Limb (tissue), 2 donors: Measurements from ENCODE around the gene CDH12.

Source experiments
- DNase-seq, 2 donors: peaks; one replicate each; pipeline ENCODE4 v3.0.0-alpha.2; 2016; ENCODE audit errors: extremely low spot score in 2 of 2

The CDH12 gene

DNA sequence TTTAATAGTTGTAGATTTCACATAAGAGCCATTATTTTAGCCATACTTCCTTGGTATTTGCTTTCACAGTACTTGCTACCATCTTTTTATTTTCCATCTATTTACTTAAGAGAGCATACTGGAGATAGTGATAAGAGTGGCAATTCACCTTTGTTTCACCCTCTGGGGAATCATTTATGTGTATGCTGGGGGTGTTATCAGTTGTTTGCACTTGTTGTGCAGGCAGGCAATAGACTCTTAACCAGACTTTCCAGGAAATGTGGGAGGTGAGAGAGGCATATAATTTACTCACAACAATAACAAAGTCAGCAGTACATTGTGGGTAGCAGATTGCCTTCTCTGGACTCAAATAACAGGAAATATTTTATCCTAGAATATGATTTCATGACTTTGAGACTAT, 1018.3 kb downstream of the CDH12 start:
- DNase-seq: no peak

DNA sequence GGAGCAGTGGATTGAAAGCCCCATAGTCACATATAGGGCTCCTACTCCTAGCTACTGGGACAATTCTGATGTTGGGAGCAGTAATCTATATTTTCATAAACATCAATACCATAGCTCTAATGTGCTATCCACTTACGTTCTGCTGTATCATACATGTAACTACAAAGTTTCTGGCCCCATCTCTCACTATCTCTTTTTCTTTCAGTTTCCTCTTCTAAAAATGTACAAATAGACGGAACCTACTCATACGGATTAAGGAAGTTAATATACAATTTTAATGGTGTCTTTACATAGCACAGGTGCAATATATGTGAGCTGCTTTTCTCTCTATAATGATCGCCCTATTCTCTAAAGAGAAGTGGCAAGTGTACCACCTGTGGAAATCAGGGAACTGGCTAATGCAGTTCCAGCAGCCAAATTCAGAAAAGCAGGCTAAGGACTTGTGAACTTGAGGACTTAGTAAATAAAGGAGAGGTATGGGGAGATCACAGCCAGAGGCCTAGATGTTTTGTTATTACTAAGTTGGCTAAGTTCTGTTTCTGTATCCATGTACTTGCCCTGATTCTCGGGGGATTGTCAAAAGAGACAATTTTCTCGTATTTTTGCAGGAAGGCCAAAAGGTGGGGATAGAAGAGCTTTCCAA, 1021.9 kb downstream of the CDH12 start:
- DNase-seq: no peak

DNA sequence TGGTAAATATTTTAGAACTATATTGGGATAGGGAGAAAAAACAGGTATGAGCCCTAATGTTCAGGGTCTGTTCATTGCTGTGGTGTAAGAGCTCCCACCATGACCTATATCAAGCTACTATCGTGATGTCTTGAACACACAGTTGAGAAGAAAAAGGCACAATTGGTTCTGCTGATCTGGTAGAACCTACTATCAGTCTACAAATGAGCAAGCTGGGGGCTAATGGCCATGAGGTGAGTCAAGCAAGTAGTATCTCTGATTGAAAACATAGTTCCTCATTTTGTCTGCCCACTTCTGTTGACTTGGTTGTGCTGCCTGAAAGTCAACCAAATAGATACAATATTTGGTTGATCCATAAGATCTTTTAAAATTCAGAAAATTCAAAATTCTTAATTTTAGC, 1026.3 kb downstream of the CDH12 start:
- DNase-seq: no peak

DNA sequence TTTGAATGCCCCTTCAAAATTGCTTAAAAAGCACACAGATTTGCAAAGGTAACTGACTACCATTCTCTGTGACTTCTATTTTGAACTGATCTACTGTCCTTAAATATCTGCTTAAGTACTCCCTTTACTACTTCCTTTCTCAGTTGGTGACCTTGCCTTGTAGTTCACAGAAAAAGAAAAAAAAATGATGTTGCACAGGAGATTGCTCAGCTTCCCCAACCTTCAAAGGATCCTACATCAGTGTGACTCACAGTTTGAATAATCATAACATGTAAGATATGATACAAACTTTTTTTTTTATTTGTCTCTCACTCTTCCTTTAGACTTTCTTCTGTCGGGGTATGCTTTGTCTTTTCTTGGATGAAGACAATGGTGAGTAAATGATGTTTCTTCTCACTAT, 1029.6 kb downstream of the CDH12 start:
- DNase-seq: no peak

DNA sequence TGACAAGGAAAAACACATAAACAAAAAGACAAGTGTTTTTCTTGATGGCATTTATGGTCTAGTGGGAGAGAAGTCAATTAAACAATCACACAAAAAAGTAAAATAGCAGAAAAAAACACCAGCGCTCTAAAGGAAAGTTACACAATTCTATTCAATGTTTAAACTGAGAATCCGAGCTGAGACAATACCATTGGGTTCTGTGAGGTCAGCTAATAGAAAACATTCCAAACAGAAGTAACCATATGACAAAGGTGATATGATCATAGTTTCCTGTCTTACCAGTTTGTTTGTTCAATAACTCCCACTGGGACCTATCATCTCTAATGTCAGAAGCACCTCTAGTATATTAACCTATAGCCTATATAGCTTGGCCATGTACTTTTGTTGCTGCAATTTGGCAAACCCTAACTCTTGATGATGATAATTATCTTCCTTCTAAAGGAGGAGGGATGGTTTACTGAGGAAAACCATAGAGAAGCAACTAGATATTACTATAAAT, 1030.0 kb downstream of the CDH12 start:
- DNase-seq: no peak

DNA sequence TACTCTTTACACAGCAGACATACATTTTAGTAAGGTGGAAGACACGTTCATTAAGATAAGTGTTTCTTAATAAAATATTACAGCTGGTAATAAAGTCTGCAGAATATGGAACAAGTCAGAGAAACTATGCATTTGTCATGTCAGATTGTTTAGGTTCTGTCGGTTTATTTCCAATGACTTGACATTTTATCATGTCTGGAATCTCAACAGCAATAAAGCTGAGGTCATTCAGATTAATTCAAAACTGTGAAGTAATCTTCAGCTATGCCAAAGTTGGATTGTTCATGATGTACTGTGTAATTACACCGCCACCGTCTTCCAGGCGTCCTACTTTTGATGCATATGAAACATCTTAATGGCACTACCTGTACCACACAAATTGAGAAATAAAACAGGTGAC, 1032.6 kb downstream of the CDH12 start:
- DNase-seq: no peak

DNA sequence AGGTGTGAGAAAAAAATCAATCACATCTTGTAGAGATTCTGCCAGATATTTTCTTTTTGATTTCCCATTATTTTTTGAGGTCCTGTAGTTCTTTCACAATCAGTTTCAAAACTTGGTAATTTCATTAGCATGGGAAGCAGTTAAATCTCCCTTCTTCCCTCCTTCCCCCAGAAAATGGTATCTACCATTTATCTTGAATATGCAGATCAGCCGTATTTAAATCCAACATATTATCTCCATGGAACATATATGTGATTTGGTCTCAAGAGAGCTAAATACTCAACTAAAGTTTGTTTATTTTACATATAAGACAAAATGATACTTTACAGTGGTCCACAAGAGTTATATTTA, 1034.8 kb downstream of the CDH12 start:
- no peak for DNase-seq

DNA sequence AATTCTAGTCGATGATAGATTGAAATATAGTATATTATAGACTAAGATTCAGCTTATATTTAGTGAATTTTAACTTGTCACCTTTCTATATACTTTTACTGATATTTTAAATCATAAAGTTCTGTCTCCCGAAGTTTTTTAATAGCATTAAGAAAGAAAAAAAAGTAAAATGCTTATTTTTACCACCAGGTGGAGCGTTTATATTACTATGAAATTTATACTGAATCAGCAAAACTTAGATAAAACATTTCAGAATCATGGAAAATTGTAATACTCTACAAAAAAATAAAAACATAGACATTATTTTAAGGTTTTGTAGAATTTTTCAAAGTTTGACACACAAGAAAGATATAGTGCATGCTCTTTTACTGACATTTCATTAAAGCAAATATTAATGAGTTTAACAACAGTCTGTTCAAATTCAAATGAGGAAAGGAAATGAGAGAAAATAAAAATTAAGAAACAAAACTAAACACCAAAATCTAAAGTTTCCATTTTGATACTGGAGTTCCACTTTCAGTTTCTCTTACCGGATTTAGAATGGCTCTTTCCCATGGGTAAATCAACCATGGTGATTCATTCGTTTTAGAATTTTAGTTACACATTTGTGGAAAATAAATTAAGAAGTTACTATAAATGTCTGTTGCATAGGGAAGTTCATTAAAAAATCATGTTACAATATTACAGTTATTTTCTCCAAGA, 1035.3 kb downstream of the CDH12 start:
- peak in 1 of 2 donors; percentile 32 for DNase-seq

DNA sequence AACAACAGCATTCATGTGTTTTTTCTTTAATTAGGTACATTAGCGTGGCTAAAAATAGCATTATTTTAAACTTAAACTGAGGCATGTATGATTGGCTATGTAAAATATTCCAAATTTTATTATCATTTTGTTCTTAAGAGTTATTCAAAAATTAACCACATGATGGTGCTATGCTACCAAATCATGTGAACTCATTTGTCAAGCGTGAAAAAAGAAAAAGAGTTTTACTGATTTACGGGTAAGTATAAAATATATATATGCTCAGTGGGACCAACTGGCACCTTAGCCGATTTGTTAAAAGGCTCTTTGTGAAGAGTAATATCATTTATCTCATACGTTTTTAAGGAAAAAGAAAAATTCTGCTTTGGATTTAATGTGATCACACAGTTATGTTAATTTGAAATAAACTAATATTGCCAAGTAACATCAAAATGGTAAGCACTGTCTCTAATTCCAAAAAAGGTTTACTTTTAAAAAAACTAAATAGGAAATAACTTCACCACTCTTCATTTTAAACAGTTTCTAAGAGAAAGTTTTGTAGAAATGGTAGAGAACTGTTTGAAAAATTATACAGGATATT, 1042.3 kb downstream of the CDH12 start:
- DNase-seq: peak in 1 of 2 donors; percentile 30

DNA sequence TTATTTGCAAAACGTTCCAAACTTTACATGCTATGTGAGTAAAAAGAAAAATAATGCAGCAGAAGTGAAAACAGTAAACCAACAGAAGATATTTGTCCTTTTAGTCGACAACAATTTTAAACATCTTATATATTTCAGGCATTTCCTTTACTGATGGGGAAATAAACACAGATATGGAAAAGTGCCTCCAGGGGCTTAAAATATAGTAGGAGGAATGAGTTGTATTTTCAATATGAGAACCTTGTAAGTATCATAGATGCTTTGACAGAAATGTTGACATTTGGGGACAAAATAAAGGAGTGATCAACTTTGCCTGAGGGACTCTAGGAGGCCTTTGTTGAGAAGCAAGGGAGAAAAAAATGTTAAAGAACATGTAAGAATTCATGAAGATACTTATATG, 1043.5 kb downstream of the CDH12 start:
- DNase-seq: no peak

DNA sequence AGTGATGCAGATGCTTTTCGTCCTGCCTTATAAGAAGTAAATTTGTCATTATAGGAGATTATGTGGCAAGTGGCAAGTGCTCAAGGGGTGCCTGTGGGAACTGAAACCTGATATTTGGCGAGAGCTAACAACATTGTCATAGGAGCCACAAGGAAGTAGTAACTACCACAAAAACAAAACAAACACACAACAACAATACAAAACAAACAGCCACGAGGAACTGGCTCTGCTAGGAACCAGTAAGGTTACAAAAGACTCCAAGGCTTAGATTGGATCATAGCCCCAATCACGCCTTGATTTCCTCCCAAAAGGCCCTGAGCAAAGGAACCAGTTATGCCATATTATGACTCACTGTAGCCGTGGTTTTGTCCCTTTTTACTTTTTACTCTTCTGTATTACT, 1045.2 kb downstream of the CDH12 start:
- no peak for DNase-seq

DNA sequence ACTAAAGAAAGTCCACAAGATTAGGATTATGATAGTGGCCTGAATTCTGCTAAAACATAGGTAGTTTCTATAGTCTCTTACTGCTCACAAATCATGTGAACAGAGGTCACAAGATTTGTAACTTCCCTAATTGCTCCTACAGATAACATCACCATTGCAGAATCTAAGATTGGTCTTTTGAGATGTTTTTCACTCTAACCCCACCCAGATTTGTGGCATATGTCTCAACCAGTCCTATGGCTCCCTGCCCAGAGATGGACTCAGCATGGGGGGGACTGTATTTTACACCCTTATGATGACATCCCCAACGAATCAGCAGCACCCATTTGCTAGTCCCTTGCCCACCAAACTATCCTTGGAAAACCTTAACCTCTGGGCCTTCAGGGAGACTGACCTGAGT, 1046.2 kb downstream of the CDH12 start:
- no peak for DNase-seq

DNA sequence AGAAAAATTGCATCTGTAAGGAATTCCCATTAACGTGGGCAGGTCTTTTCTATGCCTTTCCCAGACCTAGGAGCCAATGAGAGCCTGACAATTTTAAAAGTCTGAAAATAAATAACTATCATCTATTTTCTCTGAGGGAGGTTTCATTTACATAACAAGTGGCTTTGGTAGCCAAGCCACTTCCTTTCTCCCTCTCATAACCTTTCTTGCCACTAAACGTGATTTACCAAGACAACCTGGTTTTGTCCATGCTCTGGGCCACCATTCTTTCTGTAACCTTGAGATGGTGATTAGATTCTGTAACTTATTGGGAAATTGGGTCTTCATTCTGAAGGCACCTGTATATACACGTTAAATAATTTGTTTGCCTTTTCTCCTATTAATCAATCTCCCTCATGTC, 1046.9 kb downstream of the CDH12 start:
- no peak for DNase-seq

DNA sequence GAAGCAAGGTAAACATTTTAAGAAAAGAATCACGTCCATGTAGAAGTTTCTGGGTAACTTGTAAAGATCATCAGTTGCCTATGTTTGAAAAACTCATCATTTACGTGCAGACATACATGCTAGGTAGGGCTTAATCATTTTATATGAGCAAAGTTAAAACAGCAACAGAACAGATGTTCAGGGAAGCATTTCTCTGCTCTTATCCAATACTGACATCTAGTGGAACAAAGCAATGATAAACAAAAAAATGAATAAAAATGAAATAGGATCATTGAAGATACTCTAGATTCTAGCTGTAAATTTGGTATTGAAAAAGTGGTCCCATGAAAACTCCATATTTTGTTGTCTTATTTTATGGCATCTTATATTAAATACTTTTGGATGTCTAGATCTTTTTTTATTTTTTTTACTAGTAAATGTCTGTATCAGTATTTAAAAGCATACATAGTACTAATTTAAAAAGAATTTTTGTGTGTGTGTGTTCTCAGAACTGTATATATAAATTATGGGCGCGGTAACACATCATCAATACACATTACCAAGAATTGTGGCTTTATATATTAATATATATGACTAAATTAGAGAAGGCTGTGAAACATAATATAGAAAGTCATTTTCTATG, 1050.2 kb downstream of the CDH12 start:
- peak in 1 of 2 donors; percentile 86 for DNase-seq

DNA sequence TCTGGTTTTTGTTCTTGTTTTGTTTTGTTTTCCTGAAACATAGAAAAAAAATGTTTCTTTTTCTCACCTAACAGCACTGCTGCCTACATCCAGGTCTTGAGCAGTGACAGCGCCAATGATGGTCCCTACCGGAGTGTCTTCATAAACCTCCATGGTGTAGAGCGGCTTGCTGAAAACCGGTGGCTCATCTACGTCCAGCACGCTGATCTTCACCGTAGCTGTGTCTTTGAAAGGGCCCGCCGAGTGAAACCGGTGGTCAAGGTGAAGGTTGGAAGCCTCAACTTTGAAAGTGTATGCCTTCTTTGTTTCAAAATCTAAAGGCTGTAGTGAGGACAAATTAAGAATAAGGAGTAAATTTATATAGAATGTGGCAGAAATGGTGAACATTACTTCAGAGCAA, 1051.0 kb downstream of the CDH12 start:
- DNase-seq: no peak

DNA sequence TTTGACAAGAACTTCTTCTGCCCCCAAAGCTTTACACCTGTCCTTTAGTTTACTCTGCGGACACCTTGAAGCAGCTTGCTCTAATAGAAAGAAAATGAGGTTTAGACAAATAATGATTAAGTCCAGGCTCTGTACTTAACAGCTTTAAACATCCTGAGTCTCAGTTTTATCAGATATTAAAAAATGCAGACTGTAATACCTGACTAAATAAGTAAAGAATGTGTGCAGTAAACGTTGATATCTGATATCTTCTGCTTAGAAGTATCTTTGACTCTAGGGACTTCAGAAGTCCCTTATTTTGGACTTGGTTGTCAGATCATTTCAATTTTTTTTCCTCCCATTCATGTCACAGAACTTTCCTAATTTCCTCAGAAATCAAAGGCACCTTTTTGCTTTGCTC, 1060.4 kb downstream of the CDH12 start:
- DNase-seq: no peak

DNA sequence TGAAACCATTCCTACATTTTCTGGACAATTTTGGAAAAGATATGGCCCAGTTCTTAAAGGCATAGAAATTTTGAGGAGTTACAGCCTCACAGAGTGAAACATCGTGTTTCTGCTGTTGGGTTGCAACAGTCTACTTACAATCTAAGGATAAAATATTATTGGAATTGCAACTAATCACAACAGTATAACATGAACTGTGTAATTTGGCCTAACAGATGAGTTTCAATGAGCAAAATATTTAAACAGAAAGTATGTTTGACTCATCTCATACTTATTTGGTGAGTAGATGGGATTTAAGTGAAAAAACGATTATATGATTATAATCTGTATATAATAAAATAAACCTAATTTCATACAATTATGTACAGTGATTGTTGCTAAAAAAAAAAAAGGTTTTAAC, 1061.8 kb downstream of the CDH12 start:
- DNase-seq: no peak

DNA sequence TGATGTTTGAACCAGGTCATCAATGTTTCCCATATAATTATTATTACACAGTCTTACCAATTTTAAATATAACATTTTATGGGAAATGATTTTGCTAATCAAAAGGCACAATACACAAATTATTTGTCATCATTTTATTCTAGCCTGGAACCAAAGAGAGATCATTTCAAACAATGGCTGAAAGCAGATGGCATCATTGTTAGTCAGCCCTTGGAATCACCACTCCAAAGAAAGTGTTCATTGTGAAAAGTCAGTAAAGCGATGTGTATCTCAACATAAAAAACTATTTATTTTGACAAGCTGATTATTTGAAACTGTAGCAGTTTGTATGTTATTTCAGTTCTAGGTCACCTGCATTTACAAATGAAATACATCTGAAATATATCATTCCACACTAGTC, 1068.7 kb downstream of the CDH12 start:
- DNase-seq: no peak

DNA sequence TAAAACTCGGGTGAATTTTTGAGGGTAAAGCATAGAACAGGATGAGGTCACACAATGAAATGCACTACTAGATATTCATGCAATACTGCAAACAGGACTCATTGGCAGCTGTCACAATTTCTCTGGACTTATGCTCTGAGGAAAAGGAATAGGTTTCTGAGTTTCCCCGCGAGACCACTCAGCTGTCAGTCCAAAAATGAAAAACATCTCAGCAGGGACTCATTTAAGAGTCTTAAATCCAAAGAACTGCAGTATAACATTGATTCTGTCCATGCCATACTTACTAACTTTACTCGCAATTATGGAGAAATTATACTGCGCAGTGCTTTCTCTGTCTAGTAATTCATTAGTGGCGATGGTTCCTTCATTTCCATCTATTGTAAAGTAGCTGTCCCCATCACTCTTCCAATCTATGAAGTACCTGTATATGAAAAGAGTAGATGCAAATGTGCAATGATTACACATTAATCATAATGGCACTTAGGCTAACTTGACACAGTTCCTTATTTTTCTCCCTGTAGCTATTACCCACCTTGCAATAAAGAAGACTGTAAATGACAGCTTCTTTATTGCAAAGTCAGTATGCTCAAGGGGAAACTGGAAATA, 1070.0 kb downstream of the CDH12 start:
- no peak for DNase-seq

DNA sequence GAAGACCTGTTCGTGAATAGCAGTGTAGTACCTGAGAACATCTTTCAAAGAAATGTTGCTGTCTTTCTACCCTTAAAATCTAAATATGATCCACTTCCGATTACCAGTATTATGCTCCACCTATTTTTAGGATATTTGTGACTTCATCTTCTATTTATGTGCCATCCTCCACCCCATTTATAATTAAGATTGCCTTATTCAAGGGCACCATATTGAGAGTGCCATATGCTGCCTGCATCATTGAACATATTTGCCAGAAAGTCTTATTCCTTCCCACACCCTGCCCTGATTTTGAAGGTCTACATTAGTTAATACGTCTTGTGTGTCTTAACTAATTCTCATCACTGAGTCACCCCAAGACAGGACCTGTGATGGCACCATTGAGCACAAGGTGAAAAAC, 1076.7 kb downstream of the CDH12 start:
- DNase-seq: no peak

DNA sequence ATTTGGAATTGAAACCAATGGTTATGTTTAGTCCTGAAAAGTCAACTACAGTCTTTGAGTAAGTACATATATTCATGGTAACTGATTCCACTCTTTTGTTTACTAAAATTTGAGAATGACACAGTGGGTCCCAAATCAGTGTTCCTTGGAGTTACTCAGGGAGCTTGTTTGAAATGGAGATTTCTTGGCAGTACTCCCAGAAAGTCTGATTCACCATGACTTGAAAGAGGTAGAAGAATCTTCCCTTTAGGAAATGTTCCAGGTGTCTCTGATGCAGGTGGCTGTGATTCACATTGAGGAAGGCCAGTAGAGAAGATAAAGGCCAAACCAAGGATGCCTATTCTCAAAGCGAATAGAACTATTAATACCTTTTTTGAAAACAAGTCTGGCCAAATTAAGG, 1078.3 kb downstream of the CDH12 start:
- no peak for DNase-seq

DNA sequence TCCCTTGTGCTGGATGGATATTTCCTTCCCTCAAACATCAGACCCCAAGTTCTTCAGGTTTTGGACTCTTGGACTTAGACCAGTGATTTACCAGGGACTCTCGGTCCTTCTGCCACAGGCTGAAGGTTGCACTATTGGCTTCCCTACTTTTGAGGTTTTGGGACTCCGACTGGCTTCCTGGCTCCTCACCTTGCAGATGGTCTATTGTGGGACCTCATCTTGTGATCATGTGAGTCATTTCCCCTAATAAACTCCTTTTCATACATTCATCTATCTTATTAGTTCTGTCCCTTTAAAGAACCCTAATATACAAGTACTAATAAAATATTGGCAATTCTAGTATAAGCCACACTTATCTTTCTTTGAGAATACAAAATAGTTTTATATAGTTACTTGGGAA, 1078.9 kb downstream of the CDH12 start:
- DNase-seq: no peak
